Fibroblast of villous mesenchyme (primary cell): ENCODE data around the gene C20orf141. TPM values are rescaled to one million over a fixed set of nuclear protein-coding genes. Genes with fewer than 3 reads are reported as not detected.
A peak's percentile ranks its signal among the peaks of the same experiment; 100 is the strongest.

Source experiments
- DNase-seq: peaks from one replicate; pipeline ENCODE4 v3.0.0-alpha.2; 2010; ENCODE audit warnings: low read depth
- H3K4me3 ChIP-seq: 2 replicates; pipeline ENCODE4 v1.5.1; 2011; ENCODE audit warnings: low read depth, mild to moderate bottlenecking, low read length
- total RNA-seq: library from RNA; depleted of rRNA; stranded (reverse); fragments of >200 nt; gene quantifications from 2 replicates; pipeline ENCODE4 v1.2.3, GENCODE V29; 2012
- TF ChIP-seq, protein P1 (sequence below): IDR thresholded peaks from 2 replicates; pipeline ENCODE4 v1.5.1; 2012; ENCODE audit warnings: low read depth, mild to moderate bottlenecking, low read length; ENCODE audit not compliant: insufficient read depth

The C20orf141 gene
- total RNA-seq, 1 donor = not detected

DNA sequence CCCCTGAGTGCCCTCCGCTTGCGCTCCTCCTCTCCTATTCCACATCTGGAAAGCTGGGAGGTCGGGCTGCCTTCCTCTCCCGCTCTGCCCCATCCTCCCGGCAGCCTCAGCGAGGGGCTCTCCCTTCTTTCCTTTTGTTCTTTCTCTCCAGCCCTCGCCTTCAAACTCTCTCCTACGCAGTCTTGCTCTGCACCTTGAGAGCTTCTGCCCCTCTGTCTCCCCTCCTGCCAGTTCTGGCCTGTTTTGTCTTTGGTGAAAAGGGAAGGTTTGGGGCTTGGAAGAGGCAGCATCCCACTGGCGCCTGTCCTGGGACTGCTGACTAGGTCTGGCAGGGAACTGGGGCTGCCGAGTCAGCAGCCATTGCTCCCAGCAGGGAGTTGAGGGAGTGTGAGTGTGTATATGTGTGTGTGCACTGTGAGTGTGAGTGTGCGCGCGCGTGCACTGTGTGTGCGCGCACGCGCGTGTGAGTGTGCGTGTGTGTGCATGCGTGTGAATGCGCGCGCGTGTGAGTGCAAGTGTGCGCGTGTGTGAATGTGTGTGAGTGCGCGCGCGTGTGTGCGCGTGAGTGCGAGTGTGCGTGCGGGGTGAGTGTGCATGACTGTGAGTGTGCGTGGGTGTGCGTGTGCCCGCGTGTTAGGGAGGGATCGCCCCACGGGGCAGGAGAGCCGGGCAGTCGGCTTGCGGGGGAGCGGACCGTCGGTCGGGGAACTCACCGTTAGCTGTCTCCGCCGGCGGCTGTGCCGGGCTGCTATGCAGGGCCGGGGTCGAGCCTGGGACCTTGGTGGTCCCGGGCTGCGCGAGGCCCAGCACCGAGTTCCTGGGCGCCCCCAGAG is 14.9 kb upstream of the C20orf141 start:
- no peak for DNase-seq
- TF ChIP-seq, protein P1, sequence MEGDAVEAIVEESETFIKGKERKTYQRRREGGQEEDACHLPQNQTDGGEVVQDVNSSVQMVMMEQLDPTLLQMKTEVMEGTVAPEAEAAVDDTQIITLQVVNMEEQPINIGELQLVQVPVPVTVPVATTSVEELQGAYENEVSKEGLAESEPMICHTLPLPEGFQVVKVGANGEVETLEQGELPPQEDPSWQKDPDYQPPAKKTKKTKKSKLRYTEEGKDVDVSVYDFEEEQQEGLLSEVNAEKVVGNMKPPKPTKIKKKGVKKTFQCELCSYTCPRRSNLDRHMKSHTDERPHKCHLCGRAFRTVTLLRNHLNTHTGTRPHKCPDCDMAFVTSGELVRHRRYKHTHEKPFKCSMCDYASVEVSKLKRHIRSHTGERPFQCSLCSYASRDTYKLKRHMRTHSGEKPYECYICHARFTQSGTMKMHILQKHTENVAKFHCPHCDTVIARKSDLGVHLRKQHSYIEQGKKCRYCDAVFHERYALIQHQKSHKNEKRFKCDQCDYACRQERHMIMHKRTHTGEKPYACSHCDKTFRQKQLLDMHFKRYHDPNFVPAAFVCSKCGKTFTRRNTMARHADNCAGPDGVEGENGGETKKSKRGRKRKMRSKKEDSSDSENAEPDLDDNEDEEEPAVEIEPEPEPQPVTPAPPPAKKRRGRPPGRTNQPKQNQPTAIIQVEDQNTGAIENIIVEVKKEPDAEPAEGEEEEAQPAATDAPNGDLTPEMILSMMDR = no peak
- peak overlapping the region; percentile 58 for H3K4me3 ChIP-seq

GRCh38 chr20:2800521-2801285 is 14.1 kb upstream of the C20orf141 start, which contains the start of gene CPXM1:
Gene CPXM1 (minus strand): TSS chr20:2800627. CDS start chr20:2800572, 55 bp downstream.
- TF ChIP-seq, protein P1 = no peak
- H3K4me3 ChIP-seq = peak within 1 kb of the TSS; percentile 58
- no peak for DNase-seq

DNA sequence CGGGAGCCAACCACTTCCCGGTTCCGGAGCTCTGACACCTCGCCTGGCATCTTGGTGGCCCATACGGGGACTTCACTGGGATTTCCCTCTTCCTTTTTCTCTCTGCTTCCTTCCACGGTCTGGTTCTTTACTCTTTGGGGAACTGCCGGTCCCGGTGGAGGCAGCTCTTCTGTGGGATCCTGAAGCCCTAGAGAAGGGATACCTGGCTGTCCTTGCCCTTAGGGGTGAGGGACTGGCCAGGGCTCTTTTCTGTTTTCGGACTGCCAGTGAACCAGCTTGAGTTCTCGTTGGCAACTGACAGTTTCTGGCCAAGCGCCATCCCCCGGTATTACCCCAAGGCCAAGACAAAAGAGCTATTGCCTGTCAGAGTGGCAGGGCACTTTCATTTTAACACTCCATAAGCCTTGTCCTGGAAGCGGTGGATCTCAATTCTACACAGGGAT is 13.5 kb upstream of the C20orf141 start:
- no peak overlapping the region for H3K4me3 ChIP-seq
- no peak for DNase-seq
- TF ChIP-seq, protein P1 = no peak

GRCh38 chr20:2804041-2804828 is 10.6 kb upstream of the C20orf141 start:
- H3K4me3 ChIP-seq = no peak overlapping the region
- no peak for DNase-seq
- TF ChIP-seq, protein P1 = no peak

DNA sequence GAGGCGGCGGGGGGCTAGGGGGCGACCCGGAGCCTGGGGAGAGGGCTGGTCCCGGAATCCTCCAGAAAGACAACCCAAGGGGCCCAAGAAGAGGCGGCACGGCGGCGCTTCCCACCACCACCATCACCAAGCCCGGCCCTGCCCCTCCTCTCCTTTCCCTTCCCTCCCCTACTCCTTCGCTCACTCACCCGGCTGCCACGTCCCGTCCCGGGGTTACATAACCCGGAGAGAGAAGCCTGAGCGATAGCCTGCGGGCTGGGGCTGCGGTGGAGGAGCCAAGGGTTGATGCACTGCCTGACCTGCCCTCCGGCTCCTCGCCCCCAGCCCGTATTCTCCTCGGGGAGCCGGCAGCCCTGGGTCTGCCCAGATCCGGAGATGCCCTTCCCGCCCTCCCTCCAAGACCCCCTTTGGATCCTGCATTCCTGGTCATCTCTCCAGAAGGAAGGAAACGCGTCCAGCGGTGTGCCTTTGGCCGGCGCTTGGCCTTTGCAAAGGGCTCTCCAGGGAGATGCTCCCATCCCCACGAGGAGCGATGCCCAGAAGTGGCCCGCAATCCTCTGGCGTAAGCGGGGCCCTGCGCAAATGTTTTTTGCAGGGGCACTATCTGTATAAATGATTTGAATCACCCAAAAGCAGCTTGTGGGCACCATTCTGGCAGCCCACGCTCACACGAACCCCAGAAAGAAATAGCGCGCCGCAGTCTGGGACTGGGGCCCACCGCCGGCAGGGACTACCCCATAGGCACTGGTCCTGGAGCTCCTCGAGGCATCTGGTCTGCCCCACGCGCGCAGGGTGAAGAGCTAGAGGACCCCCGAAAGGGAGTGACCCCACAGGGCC is 9.7 kb upstream of the C20orf141 start:
- H3K4me3 ChIP-seq = no peak overlapping the region
- no peak for DNase-seq
- TF ChIP-seq, protein P1 = no peak
